Measurements from ENCODE around the gene CNN2. TPM values are rescaled to one million over a fixed set of nuclear protein-coding genes. Genes with fewer than 3 reads are reported as not detected.
A peak's percentile ranks its signal among the peaks of the same experiment; 100 is the strongest.

The CNN2 gene
- total RNA-seq, 1 experiment from 2014 or later: 495 TPM

GRCh38 chr19:1064661-1065605 lies 38.5 kb downstream of the CNN2 start:
- H3K27me3 ChIP-seq (ENCODE audit: control insufficient read depth, insufficient read depth, low read length): peaks cover 30% of the 10 kb centered on the region
- DNase-seq: peak; percentile 93
- peak overlapping the region; percentile 52 for H3K4me3 ChIP-seq (ENCODE audit: insufficient read depth, low read depth, low read length)
- H3K36me3 ChIP-seq (replicated peaks; ENCODE audit: control insufficient read depth, insufficient read depth, low read length): peaks cover 1% of the 10 kb centered on the region; the same call in 1 of the 2 replicates

DNA sequence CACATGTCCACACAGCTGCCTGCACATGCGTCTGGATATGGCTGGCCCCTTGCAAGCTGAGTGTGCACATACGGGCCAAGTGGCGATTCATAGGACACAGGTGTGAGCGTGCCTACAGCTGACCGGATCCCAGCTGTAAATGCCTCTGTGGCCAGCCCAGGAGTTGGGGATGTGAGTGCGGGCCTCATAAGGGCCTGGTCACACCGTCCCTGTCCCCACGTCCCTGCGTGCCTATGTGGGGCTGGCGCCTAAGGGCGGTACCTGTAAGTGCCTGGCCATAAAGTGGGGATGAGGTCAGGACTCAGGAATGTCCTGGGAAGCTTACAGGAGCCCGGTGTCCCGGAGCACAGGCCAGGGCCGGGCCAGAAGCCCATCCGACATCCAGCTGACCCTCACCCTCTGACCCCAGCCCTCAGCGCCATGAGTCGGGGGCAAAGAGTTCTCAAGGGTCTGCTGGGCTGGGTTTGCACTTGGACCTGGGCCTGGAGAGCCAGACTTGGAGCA lies 39.2 kb downstream of the CNN2 start:
- H3K36me3 ChIP-seq (replicated peaks; ENCODE audit: control insufficient read depth, insufficient read depth, low read length): peaks cover 1% of the 10 kb centered on the region; the same call in 1 of the 2 replicates
- peak overlapping the region; percentile 52; the same call in 1 of the 2 replicates for H3K4me3 ChIP-seq (ENCODE audit: insufficient read depth, low read depth, low read length)
- DNase-seq: peak; percentile 76
- H3K27me3 ChIP-seq (ENCODE audit: control insufficient read depth, insufficient read depth, low read length): peaks cover 34% of the 10 kb centered on the region

GRCh38 chr19:1066251-1066747 lies 39.9 kb downstream of the CNN2 start:
- H3K27me3 ChIP-seq (ENCODE audit: control insufficient read depth, insufficient read depth, low read length): peaks cover 39% of the 10 kb centered on the region
- peak overlapping the region; percentile 38 for H3K4me3 ChIP-seq (ENCODE audit: insufficient read depth, low read depth, low read length)
- H3K36me3 ChIP-seq (replicated peaks; ENCODE audit: control insufficient read depth, insufficient read depth, low read length): no peaks in the 10 kb centered on the region
- no peak for DNase-seq

- Histone ChIP-seq H3K27me3 (ENCODE audit: control insufficient read depth, insufficient read depth, low read length) (peaks cover 43% of the 10 kb centered on the region), H3K4me3 (ENCODE audit: insufficient read depth, low read depth, low read length) (peak within 1 kb of the TSS; percentile 38), H3K36me3 (replicated peaks; ENCODE audit: control insufficient read depth, insufficient read depth, low read length) (no peaks in the 10 kb centered on the region)
- DNase-seq: peak; percentile 94
Measured at GRCh38 chr19:1066748-1067340, 40.4 kb downstream of the CNN2 start, which contains the start of gene ARHGAP45. TSS of gene ARHGAP45 (plus strand) at chr19:1067167. CDS start at chr19:1067406, 239 bp downstream.

- Histone ChIP-seq H3K27me3 (ENCODE audit: control insufficient read depth, insufficient read depth, low read length) (peaks cover 43% of the 10 kb centered on the region), H3K4me3 (ENCODE audit: insufficient read depth, low read depth, low read length) (peak overlapping the region; percentile 38), H3K36me3 (replicated peaks; ENCODE audit: control insufficient read depth, insufficient read depth, low read length) (no peaks in the 10 kb centered on the region)
- no peak for DNase-seq
Measured at GRCh38 chr19:1067341-1067957, 41.0 kb downstream of the CNN2 start.

GRCh38 chr19:1068009-1069001 lies 41.9 kb downstream of the CNN2 start:
- Histone ChIP-seq H3K4me3 (ENCODE audit: insufficient read depth, low read depth, low read length) (no peak overlapping the region; the same call in 1 of the 2 replicates), H3K36me3 (replicated peaks; ENCODE audit: control insufficient read depth, insufficient read depth, low read length) (peaks cover 1% of the 10 kb centered on the region; the same call in 1 of the 2 replicates), H3K27me3 (ENCODE audit: control insufficient read depth, insufficient read depth, low read length) (peaks cover 43% of the 10 kb centered on the region)
- no peak for DNase-seq

DNA sequence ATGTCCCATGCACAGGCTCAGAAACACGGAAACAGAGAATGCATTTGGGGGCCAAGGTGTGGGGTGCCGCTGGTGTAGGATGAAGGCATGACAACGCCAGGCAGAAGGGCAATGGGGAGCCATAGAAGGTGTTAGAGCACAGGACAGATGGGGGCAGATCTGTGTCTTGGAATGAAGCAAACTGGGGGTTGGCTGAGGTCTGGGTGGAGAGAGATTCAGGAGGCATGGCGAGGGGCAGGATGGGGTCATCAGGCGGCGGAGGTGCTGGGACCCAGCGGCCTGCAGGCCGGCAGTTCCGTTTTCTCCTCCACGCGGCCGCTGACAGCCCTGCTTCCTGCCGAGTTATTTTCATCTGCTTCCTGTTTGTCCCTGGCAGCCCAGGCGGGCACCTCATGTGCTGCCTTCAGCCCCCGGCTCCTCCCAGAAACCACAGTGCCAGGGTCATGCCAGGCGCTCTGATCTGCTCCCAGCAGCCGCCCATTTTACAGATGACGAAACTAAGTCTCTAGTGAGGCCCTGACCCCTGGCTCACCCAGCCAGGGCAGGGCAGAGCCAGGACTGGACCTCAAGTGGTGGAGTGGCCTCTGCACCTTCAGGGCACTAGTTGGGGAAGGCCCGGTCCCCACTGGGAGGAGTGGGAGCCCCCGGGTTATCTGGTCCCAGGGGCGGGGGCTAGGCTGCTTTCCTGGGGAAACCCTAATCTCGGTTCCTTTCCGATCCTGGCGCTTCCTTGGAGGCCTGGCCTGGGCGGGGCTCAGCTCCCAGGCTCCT lies 42.8 kb downstream of the CNN2 start:
- Histone ChIP-seq H3K4me3 (ENCODE audit: insufficient read depth, low read depth, low read length) (no peak overlapping the region), H3K27me3 (ENCODE audit: control insufficient read depth, insufficient read depth, low read length) (peaks cover 43% of the 10 kb centered on the region), H3K36me3 (replicated peaks; ENCODE audit: control insufficient read depth, insufficient read depth, low read length) (peaks cover 3% of the 10 kb centered on the region)
- no peak for DNase-seq

DNA sequence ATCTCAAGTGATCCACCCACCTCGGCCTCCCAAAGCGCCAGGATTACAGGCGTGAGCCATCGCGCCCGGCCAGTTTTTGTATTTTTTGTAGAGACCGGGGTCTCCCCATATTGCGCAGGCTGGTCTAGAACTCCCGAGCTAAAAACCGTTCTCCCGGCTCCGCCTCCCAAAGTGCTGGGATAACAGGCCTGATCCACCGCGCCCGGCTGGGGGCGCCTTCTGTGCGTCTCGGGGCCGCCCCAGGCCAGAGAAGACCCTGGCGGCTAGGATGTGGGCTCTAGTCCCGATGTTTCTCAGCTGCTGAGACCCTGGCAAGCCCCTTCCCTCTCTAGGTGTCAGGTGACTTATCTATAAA lies 44.1 kb downstream of the CNN2 start:
- DNase-seq: peak; percentile 90
- Histone ChIP-seq H3K27me3 (ENCODE audit: control insufficient read depth, insufficient read depth, low read length) (peaks cover 38% of the 10 kb centered on the region; the same call in 1 of the 2 replicates), H3K36me3 (replicated peaks; ENCODE audit: control insufficient read depth, insufficient read depth, low read length) (peaks cover 3% of the 10 kb centered on the region), H3K4me3 (ENCODE audit: insufficient read depth, low read depth, low read length) (peak overlapping the region; percentile 48)

DNA sequence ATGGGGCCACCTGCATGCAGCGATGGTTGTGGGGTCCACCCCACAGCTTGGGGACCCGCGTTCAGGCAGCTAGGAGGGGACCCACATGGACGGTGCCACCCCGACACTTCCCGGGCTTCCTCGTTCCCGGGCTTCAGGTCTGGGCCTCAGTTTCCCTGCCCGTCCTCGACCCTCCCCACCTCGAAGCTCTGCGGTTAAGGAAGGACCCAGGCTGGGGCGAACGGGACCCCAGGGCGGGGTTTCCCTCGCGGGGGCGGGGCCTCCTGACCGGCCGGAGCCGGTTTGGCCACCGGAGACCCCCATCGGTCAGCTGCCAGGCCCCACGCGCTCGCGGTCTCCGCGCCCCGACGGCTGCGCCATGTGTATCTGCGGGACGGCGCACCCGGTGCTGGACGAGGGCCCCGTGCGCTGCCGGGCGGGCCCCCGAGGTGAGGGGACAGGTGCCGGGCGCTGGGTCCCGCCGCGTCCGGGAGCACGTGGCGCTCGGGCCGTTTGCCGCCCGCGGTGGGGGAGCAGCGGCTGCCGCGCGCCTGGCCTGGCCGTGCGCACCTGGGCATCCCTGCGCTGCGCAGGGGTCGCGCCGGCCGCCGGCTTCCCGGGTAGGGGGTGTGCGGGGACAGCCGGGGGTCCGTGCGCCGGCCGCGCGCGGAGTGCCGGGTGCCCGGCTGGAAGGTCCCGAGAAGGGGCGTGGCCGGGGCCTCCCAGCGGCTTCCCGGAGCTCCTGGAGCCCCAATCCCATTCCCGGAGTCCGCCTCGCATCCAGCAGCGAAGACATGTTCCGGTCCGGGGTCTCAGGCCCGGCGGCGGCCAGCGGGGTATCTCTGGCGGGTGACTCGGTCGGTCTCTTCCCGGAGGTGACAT lies 44.8 kb downstream of the CNN2 start:
- peaks cover 5% of the 10 kb centered on the region for H3K36me3 ChIP-seq (replicated peaks; ENCODE audit: control insufficient read depth, insufficient read depth, low read length)
- peak; percentile 95 for DNase-seq
- H3K4me3 ChIP-seq (ENCODE audit: insufficient read depth, low read depth, low read length): peak overlapping the region; percentile 48
- peaks cover 34% of the 10 kb centered on the region; the same call in 1 of the 2 replicates for H3K27me3 ChIP-seq (ENCODE audit: control insufficient read depth, insufficient read depth, low read length)

DNA sequence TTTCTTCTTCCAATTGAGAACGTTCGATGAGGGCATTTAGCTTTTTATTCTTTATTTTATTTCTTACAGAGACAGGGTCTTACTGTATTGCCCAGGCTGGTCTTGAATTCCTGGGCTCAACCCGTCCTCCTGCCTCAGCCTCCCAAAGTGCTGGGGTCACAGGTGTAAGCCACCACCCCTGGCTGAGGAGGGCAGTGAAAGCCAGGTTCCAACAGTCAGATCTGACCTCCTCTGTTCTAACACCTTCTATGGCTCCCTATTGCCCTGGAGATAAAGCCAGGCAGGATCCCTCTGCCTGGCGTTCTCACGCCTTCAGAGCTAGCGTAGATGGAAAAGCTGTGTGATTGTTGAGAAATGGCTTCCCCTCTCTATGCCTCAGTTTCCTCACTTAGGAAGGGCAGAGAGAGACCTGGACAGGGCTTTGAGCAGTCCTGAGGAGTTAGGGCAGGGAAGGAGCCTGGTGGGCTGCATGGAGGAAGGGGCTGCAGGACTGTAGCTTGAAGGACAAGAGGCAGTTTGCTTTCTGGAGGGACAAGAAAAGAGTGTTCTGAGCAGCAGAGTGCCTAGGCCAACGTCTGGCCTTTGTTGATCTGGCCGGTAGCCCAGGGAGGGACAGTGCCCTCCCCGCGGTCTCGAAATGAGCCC lies 46.1 kb downstream of the CNN2 start:
- DNase-seq: no peak
- Histone ChIP-seq H3K4me3 (ENCODE audit: insufficient read depth, low read depth, low read length) (no peak overlapping the region), H3K36me3 (replicated peaks; ENCODE audit: control insufficient read depth, insufficient read depth, low read length) (peaks cover 5% of the 10 kb centered on the region), H3K27me3 (ENCODE audit: control insufficient read depth, insufficient read depth, low read length) (peaks cover 22% of the 10 kb centered on the region; the same call in 1 of the 2 replicates)

- Histone ChIP-seq H3K4me3 (ENCODE audit: insufficient read depth, low read depth, low read length) (no peak overlapping the region), H3K27me3 (ENCODE audit: control insufficient read depth, insufficient read depth, low read length) (peaks cover 20% of the 10 kb centered on the region; the same call in 1 of the 2 replicates), H3K36me3 (replicated peaks; ENCODE audit: control insufficient read depth, insufficient read depth, low read length) (peaks cover 5% of the 10 kb centered on the region)
- no peak for DNase-seq
Measured at GRCh38 chr19:1073063-1073955, 46.9 kb downstream of the CNN2 start.

Data from H7 (cell line).